GM12892 (cell line): Measurements from ENCODE around the gene WDR89.

ENCODE experiments used
- POLR2A ChIP-seq: IDR thresholded peaks from 2 replicates; pipeline ENCODE4 v1.6.1; 2011; ENCODE audit warnings: low read depth, low read length, control low read depth
- POLR2AphosphoS5 ChIP-seq: IDR thresholded peaks from 2 replicates; pipeline ENCODE4 v1.6.1; 2011; ENCODE audit warnings: low read depth, low read length, control low read depth
- TAF1 ChIP-seq: IDR thresholded peaks from 2 replicates; pipeline ENCODE4 v1.6.1; 2011; ENCODE audit warnings: low read depth, mild to moderate bottlenecking, control low read depth, low read length, borderline replicate concordance

DNA sequence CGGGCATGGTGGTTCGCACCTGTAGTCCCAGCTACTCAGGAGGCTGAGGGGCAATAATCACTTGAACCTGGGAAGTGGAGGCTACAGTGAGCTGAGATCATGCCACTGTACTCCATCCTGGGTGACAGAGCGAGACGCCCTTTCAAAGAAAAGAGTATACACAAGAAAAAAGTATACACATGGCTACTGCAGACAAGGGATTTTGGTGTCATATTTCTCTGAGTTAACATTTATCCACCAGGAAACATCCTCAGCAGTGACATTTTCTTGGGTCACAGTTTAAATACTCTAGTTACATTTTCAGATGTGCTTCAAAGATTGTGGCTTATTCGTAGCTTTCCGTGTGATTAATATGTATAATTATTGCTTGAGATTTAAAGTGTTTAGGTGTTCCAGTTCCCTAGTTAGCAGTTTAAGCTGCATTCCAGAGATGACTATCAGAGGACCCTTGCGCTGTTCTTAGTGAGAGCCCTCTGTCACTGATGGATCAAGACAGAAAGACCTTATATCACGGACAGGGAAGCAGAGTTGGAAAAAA is 93.8 kb downstream of the WDR89 start:
- no peak for TF ChIP-seq POLR2AphosphoS5
- TF ChIP-seq POLR2A: no peak
- TF ChIP-seq TAF1: no peak
